OCI-LY3 (cell line): ENCODE measurements around the gene LRRC4C.
A peak's percentile ranks its signal among the peaks of the same experiment; 100 is the strongest.

Experiments
- H2AFZ ChIP-seq: fragments of 200-600, 300-600 bp; shearing (Covaris generic); 2 replicates; pipeline ENCODE4 v1.6.0; 2014; ENCODE audit warnings: antibody characterized with exemption, low read depth, low read length
- H3K27ac ChIP-seq: fragments of 200-600, 300-600 bp; sonication (generic); 2 replicates; pipeline ENCODE4 v1.5.1; 2014; ENCODE audit warnings: mild to moderate bottlenecking, low read length, moderate library complexity, mixed read lengths
- H3K27me3 ChIP-seq: fragments of 200-600, 300-600 bp; sonication (generic); 2 replicates; pipeline ENCODE4 v1.6.1; 2014; ENCODE audit warnings: low read depth, low read length, mixed read lengths
- H3K36me3 ChIP-seq: fragments of 200-600, 300-600 bp; sonication (generic); replicated peaks from 2 replicates; pipeline ENCODE3; 2014; ENCODE audit warnings: low read depth, low read length, mixed read lengths
- H3K4me1 ChIP-seq: fragments of 300-600, 200-600 bp; sonication (generic); 2 replicates; pipeline ENCODE4 v1.6.1; 2014; ENCODE audit warnings: low read length, mixed read lengths
- H3K4me2 ChIP-seq: fragments of 200-600, 300-600 bp; sonication (generic); 2 replicates; pipeline ENCODE4 v1.6.1; 2014; ENCODE audit warnings: low read length, mixed read lengths
- H3K4me3 ChIP-seq: fragments of 300-600, 200-600 bp; sonication (generic); 2 replicates; pipeline ENCODE4 v1.5.1; 2014; ENCODE audit warnings: antibody characterized with exemption, mild to moderate bottlenecking, low read length, moderate library complexity
- H3K79me2 ChIP-seq: fragments of 300-600, 200-600 bp; shearing (Covaris generic); 2 replicates; pipeline ENCODE4 v1.6.1; 2014; ENCODE audit warnings: mild to moderate bottlenecking, low read length, mixed read lengths
- H3K9ac ChIP-seq: fragments of 300-600, 200-600 bp; shearing (Covaris generic); 2 replicates; pipeline ENCODE4 v1.6.0; 2014; ENCODE audit warnings: mild to moderate bottlenecking, low read length, moderate library complexity
- H3K9me3 ChIP-seq: fragments of 200-600, 300-600 bp; shearing (Covaris generic); 2 replicates; pipeline ENCODE4 v1.6.1; 2014; ENCODE audit warnings: low read length, mixed read lengths; ENCODE audit not compliant: insufficient read depth
- H4K20me1 ChIP-seq: fragments of 200-600, 300-600 bp; sonication (generic); 2 replicates; pipeline ENCODE4 v1.6.1; 2016; ENCODE audit warnings: low read length, mixed read lengths; ENCODE audit not compliant: insufficient read depth
- EZH2phosphoT487 ChIP-seq: fragments of 200-600 bp; shearing (Covaris generic); IDR thresholded peaks from 2 replicates; pipeline ENCODE4 v1.6.1; 2018; ENCODE audit warnings: antibody characterized with exemption, mixed run types, low read depth
- TF ChIP-seq, protein P1 (sequence below): fragments of 200-600, 300-600 bp; sonication (generic); IDR thresholded peaks from 2 replicates; pipeline ENCODE4 v1.5.1; 2014; ENCODE audit warnings: antibody characterized with exemption, low read length, low read depth

LRRC4C gene

DNA sequence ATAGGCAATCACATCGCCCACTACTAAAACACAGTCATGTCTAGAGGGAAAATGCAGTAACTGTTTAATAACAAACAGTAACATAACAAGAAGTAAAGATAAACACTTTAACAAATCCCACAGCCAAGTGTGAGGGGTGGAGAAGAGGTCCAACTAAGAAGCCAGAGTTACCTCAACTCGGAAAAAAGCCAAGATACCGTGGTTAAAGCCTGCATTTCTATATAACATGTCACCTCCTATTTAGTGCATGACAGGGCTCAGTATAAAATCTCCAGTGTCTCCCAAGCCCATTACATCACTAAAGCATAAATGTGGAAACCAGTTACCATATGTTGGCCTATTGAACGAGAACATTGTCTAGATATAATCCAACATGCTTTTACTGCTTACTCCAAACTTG lies 281.7 kb downstream of the LRRC4C start:
- no peak overlapping the region for H3K27ac ChIP-seq

DNA sequence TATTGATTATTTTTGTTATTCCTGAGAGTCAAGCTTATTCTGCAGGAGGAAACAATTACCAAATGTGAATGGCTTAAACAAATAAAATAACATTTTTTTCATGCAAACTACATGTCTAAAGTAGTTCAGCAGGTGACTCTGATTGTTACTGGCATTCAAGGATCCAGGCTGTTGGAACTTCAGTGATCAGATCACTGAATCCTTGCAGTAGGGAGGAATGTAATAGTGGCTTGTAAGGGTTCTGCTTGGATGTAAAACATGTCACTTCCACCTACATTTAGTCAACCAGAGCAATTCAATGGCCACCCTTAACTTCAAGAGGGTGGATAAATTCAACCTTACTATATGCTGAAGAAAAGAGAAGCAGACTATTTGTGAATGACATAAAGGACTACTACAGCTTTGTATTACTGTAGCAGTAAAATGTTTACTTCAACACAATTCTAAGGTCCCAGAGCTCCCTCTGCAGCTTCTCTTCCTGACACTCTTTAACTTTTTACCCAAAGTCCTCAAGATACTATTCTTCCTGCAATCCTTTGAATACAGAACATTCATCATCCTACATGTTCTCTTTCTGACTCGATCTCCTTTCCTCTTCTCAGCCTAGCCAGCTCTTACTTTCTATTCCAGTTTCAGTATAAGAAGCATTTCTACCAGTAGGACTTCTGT lies 284.0 kb downstream of the LRRC4C start:
- Histone ChIP-seq H3K9ac (no peak overlapping the region), H3K4me3 (no peak overlapping the region), H3K27me3 (no peaks in the 10 kb centered on the region), H3K4me2 (0 out of 2 replicates have a peak overlapping the region, but pooled peaks have one; percentile 20), H3K9me3 (no peaks in the 10 kb centered on the region), H4K20me1 (no peaks in the 10 kb centered on the region), H3K4me1 (0 out of 2 replicates have a peak, but pooled peaks cover 3% of the 10 kb centered on the region), H2AFZ (no peak overlapping the region), H3K36me3 (no peaks in the 10 kb centered on the region), H3K27ac (no peak overlapping the region), H3K79me2 (no peaks in the 10 kb centered on the region)
- TF ChIP-seq EZH2phosphoT487: no peak
- TF ChIP-seq, protein P1, sequence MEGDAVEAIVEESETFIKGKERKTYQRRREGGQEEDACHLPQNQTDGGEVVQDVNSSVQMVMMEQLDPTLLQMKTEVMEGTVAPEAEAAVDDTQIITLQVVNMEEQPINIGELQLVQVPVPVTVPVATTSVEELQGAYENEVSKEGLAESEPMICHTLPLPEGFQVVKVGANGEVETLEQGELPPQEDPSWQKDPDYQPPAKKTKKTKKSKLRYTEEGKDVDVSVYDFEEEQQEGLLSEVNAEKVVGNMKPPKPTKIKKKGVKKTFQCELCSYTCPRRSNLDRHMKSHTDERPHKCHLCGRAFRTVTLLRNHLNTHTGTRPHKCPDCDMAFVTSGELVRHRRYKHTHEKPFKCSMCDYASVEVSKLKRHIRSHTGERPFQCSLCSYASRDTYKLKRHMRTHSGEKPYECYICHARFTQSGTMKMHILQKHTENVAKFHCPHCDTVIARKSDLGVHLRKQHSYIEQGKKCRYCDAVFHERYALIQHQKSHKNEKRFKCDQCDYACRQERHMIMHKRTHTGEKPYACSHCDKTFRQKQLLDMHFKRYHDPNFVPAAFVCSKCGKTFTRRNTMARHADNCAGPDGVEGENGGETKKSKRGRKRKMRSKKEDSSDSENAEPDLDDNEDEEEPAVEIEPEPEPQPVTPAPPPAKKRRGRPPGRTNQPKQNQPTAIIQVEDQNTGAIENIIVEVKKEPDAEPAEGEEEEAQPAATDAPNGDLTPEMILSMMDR: peak; percentile 50

More for the DNA sequence above, 281.7 kb downstream of the LRRC4C start:
- H3K9me3 ChIP-seq: no peaks in the 10 kb centered on the region
- 0 out of 2 replicates have a peak, but pooled peaks cover 3% of the 10 kb centered on the region for H3K4me1 ChIP-seq
- TF ChIP-seq, protein P1: no peak
- no peak for TF ChIP-seq EZH2phosphoT487
- H2AFZ ChIP-seq: no peak overlapping the region
- H3K27me3 ChIP-seq: no peaks in the 10 kb centered on the region
- H3K79me2 ChIP-seq: no peaks in the 10 kb centered on the region
- H3K36me3 ChIP-seq: no peaks in the 10 kb centered on the region
- H3K4me2 ChIP-seq: no peak overlapping the region
- no peaks in the 10 kb centered on the region for H4K20me1 ChIP-seq
- H3K4me3 ChIP-seq: no peak overlapping the region
- no peak overlapping the region for H3K9ac ChIP-seq

DNA sequence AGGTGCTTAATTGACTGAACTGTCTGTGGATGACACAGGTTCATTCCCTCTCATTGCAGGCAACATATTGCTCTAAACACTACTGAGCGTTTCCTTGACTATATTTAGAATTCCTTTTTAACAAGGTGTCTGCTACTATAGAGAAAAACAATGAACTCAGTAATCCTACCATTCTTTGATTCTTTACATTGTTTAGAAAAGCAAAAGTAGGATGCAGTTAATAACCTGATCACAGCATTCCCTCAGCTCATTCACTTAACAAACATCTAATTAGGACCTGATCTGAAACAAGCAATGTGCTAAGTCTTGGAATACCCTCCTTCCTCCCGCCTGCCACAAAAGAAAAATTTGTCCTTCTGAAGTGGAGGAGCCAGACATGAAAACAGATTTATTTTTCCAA lies 313.1 kb downstream of the LRRC4C start:
- H3K27ac ChIP-seq: no peak overlapping the region
- H3K9me3 ChIP-seq: no peaks in the 10 kb centered on the region
- no peaks in the 10 kb centered on the region for H4K20me1 ChIP-seq
- H3K79me2 ChIP-seq: no peaks in the 10 kb centered on the region
- H3K4me1 ChIP-seq: no peaks in the 10 kb centered on the region
- H3K36me3 ChIP-seq: no peaks in the 10 kb centered on the region
- TF ChIP-seq, protein P1: no peak
- TF ChIP-seq EZH2phosphoT487: no peak
- H3K4me3 ChIP-seq: no peak overlapping the region
- H2AFZ ChIP-seq: no peak overlapping the region
- H3K27me3 ChIP-seq: no peaks in the 10 kb centered on the region
- no peak overlapping the region for H3K9ac ChIP-seq
- no peak overlapping the region for H3K4me2 ChIP-seq

DNA sequence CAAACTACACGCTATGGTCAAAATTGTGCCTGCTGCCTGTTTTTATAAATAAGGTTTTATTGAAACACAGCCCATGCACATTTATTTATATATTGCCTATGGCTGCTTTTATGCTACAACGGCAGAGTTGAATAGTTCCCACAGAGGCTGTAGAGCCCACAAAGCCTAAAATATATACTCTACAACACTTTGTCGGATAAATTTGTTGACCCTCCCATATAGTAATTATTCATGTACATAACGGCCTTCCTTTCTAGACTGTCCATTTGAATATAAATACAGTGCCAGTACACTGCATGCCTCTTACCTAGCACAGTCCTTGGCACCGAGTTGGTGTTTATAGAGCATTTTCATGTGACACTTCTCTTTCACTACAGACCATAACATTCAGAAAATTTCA lies 314.0 kb downstream of the LRRC4C start:
- Histone ChIP-seq H2AFZ (no peak overlapping the region), H3K4me2 (no peak overlapping the region), H3K4me3 (no peak overlapping the region), H3K36me3 (no peaks in the 10 kb centered on the region), H3K79me2 (no peaks in the 10 kb centered on the region), H3K27ac (no peak overlapping the region), H3K4me1 (no peaks in the 10 kb centered on the region), H4K20me1 (no peaks in the 10 kb centered on the region), H3K9ac (no peak overlapping the region), H3K27me3 (no peaks in the 10 kb centered on the region), H3K9me3 (no peaks in the 10 kb centered on the region)
- TF ChIP-seq, protein P1: no peak
- no peak for TF ChIP-seq EZH2phosphoT487
